H1 (cell line): Measurements from ENCODE around the gene IARS2. TPM values are rescaled to one million over a fixed set of nuclear protein-coding genes. Genes with fewer than 3 reads are reported as not detected.

Experiments
- CTCF ChIA-PET: fragments of 300-600 bp; sonication (Branson Sonifier 250); formaldehyde crosslinking; loops from one replicate; lab custom pipeline; 2021; ENCODE audit not compliant: partially characterized antibody; lab: Charles Lee
- POLR2A ChIA-PET: fragments of 300-600 bp; sonication (Branson Sonifier 250); formaldehyde crosslinking; loops from one replicate; lab custom pipeline; 2021; ENCODE audit warnings: inconsistent platforms; ENCODE audit not compliant: partially characterized antibody; lab: Charles Lee
- DNase-seq, 2 experiments: peaks; one replicate each; pipeline versions ENCODE4 v3.0.0 to v3.0.0-alpha.2; 2010 to 2022; ENCODE audit warnings: low spot score in 2 of 2, low read depth in 1 of 2, mixed read lengths in 1 of 2
- FAIRE-seq: peaks from 2 replicates; lab custom pipeline; 2011; peaks lifted over from hg19 to GRCh38; lab: Jason Lieb, UNC
- H2AFZ ChIP-seq: 2 replicates; pipeline ENCODE4 v1.8.1; 2012; ENCODE audit warnings: low read length, inconsistent platforms
- H2AK5ac ChIP-seq: 2 replicates; pipeline ENCODE4 v1.6.1; 2013; ENCODE audit warnings: low read depth, low read length
- H2BK120ac ChIP-seq: replicated peaks from 2 replicates; pipeline ENCODE3; 2013; ENCODE audit warnings: low read depth, low read length, inconsistent platforms
- H2BK12ac ChIP-seq: 2 replicates; pipeline ENCODE4 v1.6.1; 2013; ENCODE audit warnings: low read depth, low read length
- H2BK15ac ChIP-seq: 2 replicates; pipeline ENCODE4 v1.6.1; 2013; ENCODE audit warnings: low read length
- H2BK20ac ChIP-seq: 2 replicates; pipeline ENCODE4 v1.6.1; 2013; ENCODE audit warnings: low read length
- H2BK5ac ChIP-seq: 2 replicates; pipeline ENCODE4 v1.6.1; 2013; ENCODE audit warnings: low read depth, low read length
- H3K14ac ChIP-seq: 2 replicates; pipeline ENCODE4 v1.6.1; 2013; ENCODE audit warnings: inconsistent platforms; ENCODE audit not compliant: insufficient read length
- H3K18ac ChIP-seq: 2 replicates; pipeline ENCODE4 v1.6.1; 2013; ENCODE audit warnings: low read length; ENCODE audit errors: extremely low read depth
- H3K23ac ChIP-seq: 2 replicates; pipeline ENCODE4 v1.6.1; 2013; ENCODE audit warnings: inconsistent platforms; ENCODE audit not compliant: insufficient read length
- H3K23me2 ChIP-seq: 2 replicates; pipeline ENCODE4 v1.6.1; 2013; ENCODE audit warnings: low read depth, low read length
- H3K27ac ChIP-seq: 2 replicates; pipeline ENCODE4 v1.6.1; 2011; ENCODE audit warnings: low read depth, low read length, inconsistent platforms
- H3K27me3 ChIP-seq, 4 experiments: replicated peaks in 1 of 4; 1 replicate in 1 of 4; 2 replicates in 3 of 4; pipeline versions ENCODE4 v1.6.1 to v1.8.1; 2011 to 2013; ENCODE audit warnings: low read length in 3 of 4, mild to moderate bottlenecking in 3 of 4, inconsistent platforms in 2 of 4, mixed read lengths in 2 of 4, moderate library complexity in 1 of 4; ENCODE audit not compliant: control insufficient read depth in 3 of 4, insufficient read depth in 3 of 4; ENCODE audit errors: extremely low read depth in 1 of 4
- H3K36me3 ChIP-seq, 4 experiments: 2 replicates each; pipeline versions ENCODE4 v1.6.1 to v1.8.1; 2011 to 2013; ENCODE audit warnings: mild to moderate bottlenecking in 4 of 4, low read length in 3 of 4, moderate library complexity in 2 of 4, control low read depth in 1 of 4, inconsistent platforms in 1 of 4; ENCODE audit not compliant: insufficient read depth in 4 of 4, control insufficient read depth in 2 of 4
- H3K4ac ChIP-seq: replicated peaks from 2 replicates; pipeline ENCODE3; 2013; ENCODE audit warnings: low read length, low read depth, mixed read lengths, inconsistent platforms; ENCODE audit not compliant: insufficient read length
- H3K4me1 ChIP-seq, 4 experiments: replicated peaks in 1 of 4; 1 replicate in 1 of 4; 2 replicates in 3 of 4; pipeline versions ENCODE4 v1.6.1 to v1.8.1; 2011 to 2013; ENCODE audit warnings: low read length in 3 of 4, inconsistent platforms in 2 of 4, mixed read lengths in 1 of 4; ENCODE audit not compliant: insufficient read depth in 4 of 4, control insufficient read depth in 3 of 4
- H3K4me2 ChIP-seq, 2 experiments: 2 replicates each; pipeline versions ENCODE4 v1.6.1 to v1.8.1; 2011 to 2013; ENCODE audit warnings: low read depth in 2 of 2, low read length in 2 of 2, control low read depth in 1 of 2, inconsistent platforms in 1 of 2, mild to moderate bottlenecking in 1 of 2; ENCODE audit not compliant: insufficient read depth in 1 of 2
- H3K4me3 ChIP-seq, 4 experiments: fragments of 200-600, 300-600 bp in 1 of 4; sonication (generic), shearing (Covaris generic), sonication (Bioruptor Twin) in 1 of 4; 2 replicates each; pipeline versions ENCODE4 v1.5.1 to v1.8.1; 2011 to 2016; ENCODE audit warnings: low read length in 4 of 4, low read depth in 3 of 4, control low read depth in 2 of 4, inconsistent platforms in 2 of 4, mild to moderate bottlenecking in 2 of 4, mixed read lengths in 1 of 4, moderate library complexity in 1 of 4; ENCODE audit not compliant: insufficient read depth in 2 of 4; ENCODE audit errors: extremely low read depth in 1 of 4
- H3K56ac ChIP-seq: replicated peaks from 2 replicates; pipeline ENCODE3; 2013; ENCODE audit warnings: low read depth, mild to moderate bottlenecking, mixed read lengths, low read length, inconsistent platforms; ENCODE audit not compliant: insufficient read length
- H3K79me1 ChIP-seq: 2 replicates; pipeline ENCODE4 v1.6.1; 2013; ENCODE audit warnings: low read depth, low read length, control low read depth
- H3K79me2 ChIP-seq, 2 experiments: 2 replicates each; pipeline versions ENCODE4 v1.6.1 to v1.8.1; 2012 to 2013; ENCODE audit warnings: low read length in 2 of 2, mild to moderate bottlenecking in 2 of 2, inconsistent platforms in 1 of 2; ENCODE audit not compliant: insufficient read depth in 2 of 2, control insufficient read depth in 1 of 2
- H3K9ac ChIP-seq, 4 experiments: replicated peaks in 1 of 4; 1 replicate in 1 of 4; 2 replicates in 3 of 4; pipeline versions ENCODE4 v1.6.1 to v1.8.1; 2011 to 2013; ENCODE audit warnings: low read depth in 3 of 4, low read length in 3 of 4, control low read depth in 2 of 4, mild to moderate bottlenecking in 2 of 4, moderate library complexity in 2 of 4, inconsistent platforms in 1 of 4; ENCODE audit errors: extremely low read depth in 1 of 4
- H3K9me3 ChIP-seq, 2 experiments: 2 replicates each; pipeline versions ENCODE4 v1.6.1 to v1.8.1; 2012 to 2013; ENCODE audit warnings: mild to moderate bottlenecking in 2 of 2, moderate library complexity in 2 of 2, control low read depth in 1 of 2, inconsistent platforms in 1 of 2, low read depth in 1 of 2, low read length in 1 of 2, mixed read lengths in 1 of 2; ENCODE audit not compliant: insufficient read depth in 2 of 2
- H4K20me1 ChIP-seq, 2 experiments: replicated peaks in 1 of 2; 2 replicates each; pipeline versions ENCODE3 to v1.8.1; 2011 to 2013; ENCODE audit warnings: inconsistent platforms in 2 of 2, low read length in 2 of 2, mild to moderate bottlenecking in 1 of 2; ENCODE audit not compliant: insufficient read depth in 2 of 2, control insufficient read depth in 1 of 2
- H4K5ac ChIP-seq: 2 replicates; pipeline ENCODE4 v1.6.1; 2013; ENCODE audit warnings: low read length, low read depth, mixed read lengths, inconsistent platforms; ENCODE audit not compliant: insufficient read length
- H4K8ac ChIP-seq: 2 replicates; pipeline ENCODE4 v1.8.0; 2013; ENCODE audit warnings: mild to moderate bottlenecking, moderate library complexity, low read length, inconsistent platforms; ENCODE audit not compliant: insufficient read depth; ENCODE audit errors: extremely low read depth
- H4K91ac ChIP-seq: replicated peaks from 2 replicates; pipeline ENCODE3; 2013; ENCODE audit warnings: low read length, mixed read lengths, inconsistent platforms; ENCODE audit not compliant: insufficient read length
- ASH2L ChIP-seq: fragments of 200-600, 300-600 bp; sonication (generic); IDR thresholded peaks from one replicate; pipeline ENCODE4 v1.7.1; 2017; ENCODE audit warnings: low read length
- CHD1 ChIP-seq: IDR thresholded peaks from 2 replicates; pipeline ENCODE4 v1.6.1; 2012; ENCODE audit warnings: low read depth, low read length, improper control_type of control experiment
- CTBP2 ChIP-seq: IDR thresholded peaks from 2 replicates; pipeline ENCODE4 v1.7.0; 2011; ENCODE audit warnings: borderline replicate concordance, mild to moderate bottlenecking, moderate library complexity, mixed read lengths, low read length; ENCODE audit not compliant: insufficient read depth, insufficient read length
- KDM5A ChIP-seq: fragments of 200-600 bp; IDR thresholded peaks from 2 replicates; pipeline ENCODE4 v1.7.1; 2012; ENCODE audit warnings: mild to moderate bottlenecking, low read length, inconsistent platforms, mixed read lengths
- POLR2A ChIP-seq, 2 experiments: IDR thresholded peaks; 1 replicate in 1 of 2; 2 replicates in 1 of 2; pipeline ENCODE4 v1.6.1; 2011; ENCODE audit warnings: low read depth in 2 of 2, low read length in 2 of 2, mild to moderate bottlenecking in 2 of 2; ENCODE audit errors: control extremely low read depth in 1 of 2
- POLR2AphosphoS5 ChIP-seq: IDR thresholded peaks from 2 replicates; pipeline ENCODE4 v1.6.1; 2011; ENCODE audit warnings: low read depth, low read length
- SP2 ChIP-seq: IDR thresholded peaks from 2 replicates; pipeline ENCODE4 v1.6.1; 2012; ENCODE audit warnings: mild to moderate bottlenecking, low read length, inconsistent platforms
- TCF12 ChIP-seq: IDR thresholded peaks from 2 replicates; pipeline ENCODE4 v1.6.1; 2011; ENCODE audit warnings: low read depth, mild to moderate bottlenecking, low read length
- USF2 ChIP-seq: IDR thresholded peaks from 2 replicates; pipeline ENCODE4 v1.6.1; 2011; ENCODE audit warnings: low read length, improper control_type of control experiment
- WGBS, 2 experiments: shearing (Covaris generic) in 1 of 2; methylation state at CpG; one replicate each; pipeline versions ENCODE4 v1.1.6 to v1.1.7; 2013 to 2015; ENCODE audit warnings: low lambda C conversion rate in 2 of 2, mixed read lengths in 2 of 2, inconsistent platforms in 1 of 2, low coverage in 1 of 2, missing lambda C conversion rate in 1 of 2; ENCODE audit not compliant: insufficient replicate concordance in 2 of 2, insufficient coverage in 1 of 2, insufficient read length in 1 of 2; ENCODE audit errors: extremely low coverage in 1 of 2, missing lambda C conversion rate in 1 of 2; 5-methylcytosine and 5-hydroxymethylcytosine counted together
- polyA plus RNA-seq, 7 experiments: library from polyadenylated mRNA; depleted of rRNA in 3 of 7; stranded (reverse) in 5 of 7; unstranded in 2 of 7; fragments of >200 nt in 5 of 7; fragments of 200-250 nt in 2 of 7; gene quantifications; 1 replicate in 5 of 7; 2 replicates in 1 of 7; 4 replicates in 1 of 7; pipeline versions ENCODE4 v1.2.1 to v1.2.3, GENCODE V29; 2011 to 2013; ENCODE audit warnings: missing spikeins in 2 of 7, mixed read lengths in 2 of 7
- total RNA-seq: library from RNA; stranded (reverse); fragmentation: NEBNext Ultra II Directional; extraction: Animal tissue kit (Norgen Biotek cat#: 25700); gene quantifications from 2 replicates; pipeline ENCODE4 v1.2.1, GENCODE V29; 2021

Gene IARS2
- total and polyA plus RNA-seq, 2 of the 8 experiments (the other 6 are each of a cell fraction or from before 2014, with no cell fraction given): 15.0 to 69.8 TPM

GRCh38 chr1:220084460-220084859, 9.5 kb upstream of the IARS2 start:
- Histone ChIP-seq H3K23me2 (no peaks in the 10 kb centered on the region), H3K4me2 (no peak overlapping the region), H3K79me2 (no peaks in the 10 kb centered on the region; a peak in 1 of 4 replicates), H3K4ac (no peak overlapping the region), H2BK120ac (no peak overlapping the region), H3K9ac (no peak overlapping the region), H3K4me1 (no peaks in the 10 kb centered on the region), H4K5ac (no peak overlapping the region), H4K20me1 (no peaks in the 10 kb centered on the region), H3K56ac (no peak overlapping the region), H2BK5ac (no peak overlapping the region), H2AK5ac (no peak overlapping the region), H3K9me3 (no peaks in the 10 kb centered on the region), H2BK12ac (no peak overlapping the region), H3K4me3 (no peak overlapping the region), H2BK20ac (no peak overlapping the region), H2BK15ac (no peak overlapping the region), H3K79me1 (no peaks in the 10 kb centered on the region; the same call in 1 of the 2 replicates), H4K8ac (no peak overlapping the region), H3K23ac (no peak overlapping the region), H2AFZ (no peak overlapping the region), H3K14ac (no peak overlapping the region), H3K36me3 (no peaks in the 10 kb centered on the region), H4K91ac (no peak overlapping the region), H3K27me3 (no peaks in the 10 kb centered on the region), H3K18ac (no peak overlapping the region), H3K27ac (no peak overlapping the region)
- FAIRE-seq (no peak), DNase-seq (no peak)
- TF ChIP-seq CHD1 (no peak), SP2 (no peak), POLR2A (IDR thresholded peaks at IDR 0.05; ENCODE audit: control extremely low read depth in 1 of 2, low read depth in 2 of 2, low read length in 2 of 2) (no peak), TCF12 (no peak), KDM5A (no peak), CTBP2 (no peak), ASH2L (no peak), USF2 (no peak), POLR2AphosphoS5 (no peak)
- ChIA-PET POLR2A (no interaction called here), CTCF (interaction anchor here (0.7 to 3.9 kb wide), 7 partner anchors 12 to 95 kb away, joined by 3 to 12 read pairs (median 8); no protein-coding TSS in a partner anchor)
- 85% methylated on average over 1 of the region's 1 CpG; no CpG with 5 or more reads in 1 of the 2 experiments for WGBS, 2 experiments
